NB4 (cell line): ENCODE measurements around the gene TCOF1.

ENCODE experiments used
- TF ChIP-seq, protein P1 (sequence below): IDR thresholded peaks from one replicate; pipeline ENCODE4 v1.5.1; 2012; ENCODE audit warnings: low read depth, low read length
- TF ChIP-seq, protein P2 (sequence below): IDR thresholded peaks from 2 replicates; pipeline ENCODE4 v1.6.1; 2011; ENCODE audit warnings: low read depth, low read length

DNA sequence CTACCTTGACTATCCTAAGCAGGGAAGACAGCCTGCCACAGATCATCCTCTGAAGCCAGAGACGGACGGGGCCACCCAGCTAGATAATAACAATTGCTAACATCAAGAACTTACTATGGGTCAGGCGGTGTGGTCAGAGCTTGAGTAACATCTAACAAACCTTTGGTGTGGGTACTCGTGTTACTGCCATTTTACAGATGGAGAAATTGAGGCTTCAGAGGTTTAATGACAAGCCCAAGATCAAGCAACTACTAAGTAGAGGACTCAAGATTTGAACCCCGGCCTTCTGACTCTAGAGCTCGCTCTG, 38.1 kb upstream of the TCOF1 start:
- TF ChIP-seq, protein P1, sequence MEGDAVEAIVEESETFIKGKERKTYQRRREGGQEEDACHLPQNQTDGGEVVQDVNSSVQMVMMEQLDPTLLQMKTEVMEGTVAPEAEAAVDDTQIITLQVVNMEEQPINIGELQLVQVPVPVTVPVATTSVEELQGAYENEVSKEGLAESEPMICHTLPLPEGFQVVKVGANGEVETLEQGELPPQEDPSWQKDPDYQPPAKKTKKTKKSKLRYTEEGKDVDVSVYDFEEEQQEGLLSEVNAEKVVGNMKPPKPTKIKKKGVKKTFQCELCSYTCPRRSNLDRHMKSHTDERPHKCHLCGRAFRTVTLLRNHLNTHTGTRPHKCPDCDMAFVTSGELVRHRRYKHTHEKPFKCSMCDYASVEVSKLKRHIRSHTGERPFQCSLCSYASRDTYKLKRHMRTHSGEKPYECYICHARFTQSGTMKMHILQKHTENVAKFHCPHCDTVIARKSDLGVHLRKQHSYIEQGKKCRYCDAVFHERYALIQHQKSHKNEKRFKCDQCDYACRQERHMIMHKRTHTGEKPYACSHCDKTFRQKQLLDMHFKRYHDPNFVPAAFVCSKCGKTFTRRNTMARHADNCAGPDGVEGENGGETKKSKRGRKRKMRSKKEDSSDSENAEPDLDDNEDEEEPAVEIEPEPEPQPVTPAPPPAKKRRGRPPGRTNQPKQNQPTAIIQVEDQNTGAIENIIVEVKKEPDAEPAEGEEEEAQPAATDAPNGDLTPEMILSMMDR: no peak
- TF ChIP-seq, protein P2, sequence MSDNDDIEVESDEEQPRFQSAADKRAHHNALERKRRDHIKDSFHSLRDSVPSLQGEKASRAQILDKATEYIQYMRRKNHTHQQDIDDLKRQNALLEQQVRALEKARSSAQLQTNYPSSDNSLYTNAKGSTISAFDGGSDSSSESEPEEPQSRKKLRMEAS: no peak
